ENCODE measurements around the gene XIRP1.
A peak's percentile ranks its signal among the peaks of the same experiment; 100 is the strongest.
"Not testable (repeated sequence)": the region's sequence is repeated elsewhere in the genome, so short reads cannot be mapped to it uniquely, and the experiment has no call there.

XIRP1 gene

DNA sequence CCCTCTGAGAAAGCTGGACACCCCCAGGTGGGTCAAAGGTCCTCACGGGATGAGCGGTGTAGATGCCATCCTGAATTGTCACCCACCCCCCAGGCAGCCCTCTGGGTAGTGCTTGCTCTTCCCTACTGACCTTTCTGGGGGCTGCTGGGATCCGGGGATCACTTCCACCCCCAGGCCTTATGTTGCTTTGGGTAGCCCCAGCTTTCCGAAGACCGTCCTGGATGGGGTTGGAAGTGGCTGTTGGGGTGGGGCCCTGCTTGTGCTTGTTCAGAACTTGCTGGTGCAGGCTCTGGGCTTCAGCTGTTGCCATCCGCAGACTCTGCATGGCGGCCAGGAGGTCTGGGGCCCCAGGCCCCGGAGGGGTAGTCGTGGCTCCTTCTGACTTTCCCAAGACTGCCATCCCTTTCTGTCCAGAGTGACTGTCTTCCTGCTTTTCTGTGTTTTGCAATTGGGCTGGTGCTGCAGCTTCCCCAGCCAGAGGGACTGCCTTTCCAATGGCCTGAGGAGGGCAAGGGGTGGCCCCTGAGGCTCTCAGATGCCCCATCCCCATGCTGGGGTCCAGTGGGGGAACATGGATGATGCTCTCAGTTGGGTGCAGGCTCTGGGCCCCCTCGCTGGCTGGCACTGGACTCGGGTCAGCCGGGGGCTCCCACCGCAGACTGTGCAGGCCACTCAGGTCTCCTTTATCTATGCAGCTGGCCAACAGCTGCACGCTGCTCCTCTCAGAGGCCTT is 6.3 kb downstream of the XIRP1 start:
- no peak for DNase-seq

DNA sequence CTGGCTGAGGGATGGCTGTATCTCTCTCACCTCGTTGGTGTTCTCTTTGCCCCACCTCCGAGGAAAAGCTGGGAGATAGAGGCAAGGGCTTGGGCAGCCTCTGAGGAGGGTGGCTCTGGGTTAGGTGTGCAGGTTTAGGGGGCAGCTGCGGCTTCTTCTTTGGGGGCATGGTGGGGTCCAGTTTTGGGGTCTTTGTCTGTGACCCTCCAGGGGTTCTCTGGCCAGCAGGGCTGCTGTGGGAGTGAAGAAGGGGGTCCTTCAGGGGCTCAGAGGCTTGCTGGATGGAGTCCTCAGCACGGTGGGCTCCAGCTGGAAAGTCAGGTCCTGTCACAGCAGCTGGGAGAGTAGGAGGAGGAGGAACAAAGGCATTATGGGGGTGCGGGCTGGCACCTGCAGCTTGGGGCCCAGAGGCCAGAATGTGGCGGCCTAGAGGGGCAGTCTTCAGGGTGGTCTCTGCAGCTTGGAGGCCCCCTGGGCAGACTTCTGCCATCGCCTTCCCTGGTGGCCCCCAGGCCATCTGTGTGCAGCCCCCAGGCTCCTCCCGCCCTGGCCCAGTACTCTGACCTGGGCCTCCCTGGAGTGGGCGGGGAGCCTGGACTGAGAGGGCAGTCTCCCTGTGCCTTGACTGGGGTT is 7.0 kb downstream of the XIRP1 start:
- no peak for DNase-seq

- DNase-seq, result no peak
Observed at GRCh38 chr3:39184968-39185285, 7.5 kb downstream of the XIRP1 start.

GRCh38 chr3:39184081-39184967 is 8.1 kb downstream of the XIRP1 start:
- no peak for DNase-seq

DNA sequence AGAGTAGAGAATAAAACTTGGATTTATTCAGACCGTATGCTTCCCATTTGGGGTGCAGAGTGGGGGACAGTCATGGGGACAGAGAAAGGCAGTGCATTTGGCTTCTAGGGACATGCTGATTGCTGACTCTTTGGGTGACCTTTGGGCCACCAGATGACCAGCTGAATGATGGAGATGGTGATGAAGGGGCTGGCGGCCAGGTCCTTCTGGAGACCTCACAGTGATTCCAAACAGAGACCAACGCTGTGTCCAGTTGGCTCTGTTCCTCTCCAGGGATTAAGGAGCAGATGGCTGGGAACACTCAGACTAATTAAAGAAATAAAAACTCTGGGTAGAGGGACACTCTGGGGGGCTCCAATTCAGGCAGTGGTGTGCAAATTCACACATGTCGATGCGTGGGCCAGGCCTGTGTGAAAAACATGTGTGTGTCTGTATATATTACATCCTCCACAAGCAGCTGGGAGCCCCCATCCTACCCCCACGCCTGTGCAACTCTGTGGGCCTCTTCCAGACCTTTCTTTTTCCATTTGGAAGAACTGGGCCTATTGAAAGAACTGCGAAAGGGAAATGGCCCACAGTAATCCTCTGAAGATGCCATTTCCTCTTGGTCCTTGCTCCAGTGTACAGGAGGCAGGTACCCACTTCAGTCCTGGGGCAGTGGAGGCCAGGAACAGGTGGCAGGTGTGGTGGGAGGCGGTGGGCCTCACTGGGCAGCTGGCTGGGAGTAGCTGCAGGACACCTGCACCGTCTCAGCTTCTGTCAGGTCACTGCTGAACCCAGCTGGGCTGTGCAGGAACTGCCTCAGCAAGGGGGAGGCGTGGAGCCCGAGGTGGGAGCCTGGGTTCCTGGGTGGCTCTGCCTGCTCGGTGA is 8.9 kb downstream of the XIRP1 start:
- no peak for DNase-seq

DNA sequence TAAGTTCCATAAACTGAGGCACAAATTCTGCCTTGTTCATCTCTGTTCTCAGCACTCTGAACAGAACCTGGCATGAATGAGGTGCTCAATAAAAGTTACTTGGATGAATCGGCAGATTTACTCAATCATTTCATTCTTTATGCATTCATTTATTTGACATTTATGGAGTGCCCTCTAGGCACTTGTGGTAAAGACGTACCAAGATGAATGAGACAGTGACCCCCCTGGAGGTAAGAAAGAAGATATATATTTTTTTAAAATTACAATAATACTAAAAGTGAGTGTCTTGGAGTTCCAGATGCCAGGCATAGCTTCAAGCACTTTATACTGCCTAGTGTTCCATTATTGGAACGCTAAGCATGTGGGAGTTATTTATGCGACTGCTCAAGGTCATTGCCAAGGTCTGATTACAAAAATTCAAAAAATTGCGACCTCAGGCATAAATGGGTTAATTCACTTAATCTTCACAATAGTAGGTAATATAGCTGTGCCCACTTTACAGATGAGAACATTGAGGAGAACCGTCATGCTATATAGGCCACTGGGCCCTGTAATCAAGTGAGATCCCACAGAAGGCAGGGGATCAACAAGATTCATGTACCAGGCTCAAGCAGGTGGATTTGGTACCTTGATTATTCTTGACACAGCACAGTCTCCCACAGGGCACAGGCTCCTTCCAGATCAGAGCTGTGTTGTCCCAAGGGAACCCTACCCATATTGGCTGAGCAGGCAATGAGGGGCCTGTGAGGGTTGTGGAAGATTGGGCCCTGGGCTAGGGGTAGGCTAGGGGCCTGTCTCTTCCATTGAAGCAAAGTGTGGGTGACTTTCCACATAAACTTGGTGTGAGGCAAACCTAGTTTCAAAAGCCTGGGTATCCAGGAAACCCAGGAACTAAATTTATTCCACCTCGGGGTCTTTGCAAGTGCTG is 10.7 kb downstream of the XIRP1 start:
- no peak for DNase-seq

GRCh38 chr3:39180546-39181346 is 11.6 kb downstream of the XIRP1 start:
- DNase-seq, result peak; percentile 71

GRCh38 chr3:39180183-39180545 is 12.2 kb downstream of the XIRP1 start:
- no peak for DNase-seq

- no peak for DNase-seq
Observed at GRCh38 chr3:39178553-39178952, 13.8 kb downstream of the XIRP1 start.

DNA sequence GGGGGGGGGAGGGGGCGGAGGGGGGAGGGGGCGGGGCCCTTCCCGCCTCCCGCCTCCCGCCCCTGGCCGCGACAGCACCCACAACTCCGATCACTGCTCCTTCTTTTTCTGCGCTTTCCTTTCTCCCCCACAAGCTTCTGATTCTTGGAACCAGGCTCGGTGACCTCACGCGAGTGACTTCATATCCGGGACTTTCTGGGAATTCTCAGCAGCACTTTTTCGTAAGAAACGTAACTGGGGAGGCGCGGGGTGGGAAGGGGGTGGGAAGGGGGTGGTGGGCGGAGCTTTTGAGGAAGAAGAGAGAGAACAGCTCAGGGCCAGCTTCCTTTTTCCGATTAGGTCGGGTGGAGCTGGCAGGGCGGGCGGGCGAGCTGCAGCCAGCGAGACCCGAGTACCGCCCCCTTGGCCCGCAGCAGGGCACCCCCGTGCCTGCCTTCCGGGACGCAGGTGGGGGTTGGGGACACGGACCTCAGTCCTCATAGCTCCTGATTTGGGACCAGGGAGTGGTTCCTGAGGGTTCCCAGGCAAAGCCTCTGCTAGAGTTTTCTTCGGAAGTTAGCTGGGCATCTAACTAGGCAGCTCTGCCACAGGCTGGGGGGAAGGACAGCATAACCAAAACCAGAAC is 14.6 kb downstream of the XIRP1 start:
- peak; percentile 25 for DNase-seq

GRCh38 chr3:39176025-39176714 is 16.2 kb downstream of the XIRP1 start:
- no peak for DNase-seq

DNA sequence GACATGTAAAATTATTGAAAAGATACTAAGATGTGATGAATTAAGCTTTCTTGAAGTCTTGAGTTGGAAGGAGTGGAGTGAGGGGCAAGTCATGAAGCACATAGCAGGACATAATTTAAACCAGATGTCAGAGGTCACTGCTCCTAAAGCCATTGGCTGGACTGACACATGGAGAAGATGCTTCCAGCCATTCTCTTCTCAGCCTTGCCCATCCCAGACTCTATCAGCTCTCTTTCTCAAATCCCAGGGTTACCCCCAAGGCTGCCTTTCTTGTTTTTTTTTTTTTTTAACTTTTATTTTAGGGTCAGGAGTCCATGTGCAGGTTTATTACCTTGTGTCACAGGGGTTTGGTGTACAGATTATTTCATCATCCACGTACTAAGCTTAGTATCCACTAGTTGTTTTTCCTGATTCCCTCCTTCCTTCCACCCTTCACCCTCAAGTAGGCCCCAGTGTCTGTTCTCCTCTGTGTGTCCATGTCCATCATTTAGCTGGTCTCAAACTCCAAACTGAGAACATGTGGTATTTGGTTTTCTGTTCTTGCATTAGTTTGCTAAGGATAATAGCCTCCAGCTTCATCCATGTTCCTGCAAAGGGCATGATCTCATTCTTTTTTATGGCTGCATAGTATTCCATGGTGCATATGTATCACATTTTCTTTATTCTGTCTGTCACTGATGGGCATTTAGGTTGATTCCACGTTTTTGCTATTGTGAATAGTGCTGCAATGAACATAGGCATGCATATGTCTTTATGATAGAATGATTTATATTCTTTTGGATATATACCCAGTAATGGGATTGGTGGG is 18.9 kb downstream of the XIRP1 start:
- no peak for DNase-seq

DNA sequence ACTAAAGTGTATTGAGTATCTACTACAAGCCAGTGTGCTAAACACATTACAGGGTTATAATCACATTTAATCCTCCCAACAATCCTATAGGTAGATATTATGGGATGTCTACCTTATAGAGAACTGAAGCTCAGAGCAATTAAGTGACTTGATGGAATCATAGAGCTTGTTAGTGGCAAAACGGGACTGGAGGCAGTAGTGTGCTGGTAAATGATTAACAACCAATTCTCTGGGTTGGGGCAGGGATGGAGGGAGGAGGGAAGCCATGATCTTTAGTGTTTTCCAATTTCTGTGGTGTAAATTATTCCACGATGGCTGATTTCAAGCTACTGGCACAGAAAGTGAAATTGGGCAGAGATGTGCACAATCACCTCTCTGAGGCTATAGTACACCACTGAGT is 20.5 kb downstream of the XIRP1 start:
- DNase-seq, result no peak

DNA sequence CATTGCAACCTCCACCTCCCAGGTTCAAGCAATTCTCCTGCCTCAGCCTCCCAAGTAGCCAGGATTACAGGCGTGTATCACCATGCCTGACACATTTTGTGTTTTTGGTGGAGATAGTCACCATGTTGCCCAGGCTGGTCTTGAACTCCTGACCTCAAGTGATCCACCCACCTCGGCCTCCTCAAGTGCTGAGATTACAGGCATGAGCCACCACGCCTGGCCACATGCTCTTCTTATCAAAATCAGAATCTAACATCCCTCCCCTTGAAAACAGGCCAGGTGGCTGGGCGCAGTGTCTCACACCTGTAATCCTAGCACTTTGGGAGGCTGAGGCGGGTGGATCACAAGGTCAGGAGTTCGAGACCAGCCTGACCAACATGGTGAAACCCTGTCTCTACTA is 21.5 kb downstream of the XIRP1 start:
- not testable (repeated sequence) for DNase-seq

DNA sequence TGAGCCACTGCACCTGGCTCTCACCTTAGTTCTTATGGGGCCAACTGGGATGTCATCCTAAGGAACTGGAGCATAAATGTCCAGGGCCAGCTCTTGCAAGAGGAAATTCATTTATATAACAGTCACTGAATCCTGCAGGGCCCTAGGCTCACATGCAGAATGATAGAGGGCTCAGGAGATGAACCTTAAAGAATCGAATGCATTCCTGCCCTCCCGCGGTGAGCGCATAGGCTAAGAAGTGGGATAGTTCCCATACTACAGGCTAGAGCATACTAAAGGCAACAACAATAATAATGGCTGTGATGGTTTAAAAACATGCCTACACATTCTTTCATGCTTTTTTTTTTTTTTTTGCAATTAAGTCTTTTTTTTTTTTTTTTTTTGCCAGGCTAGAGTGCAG is 21.9 kb downstream of the XIRP1 start:
- no peak for DNase-seq

DNA sequence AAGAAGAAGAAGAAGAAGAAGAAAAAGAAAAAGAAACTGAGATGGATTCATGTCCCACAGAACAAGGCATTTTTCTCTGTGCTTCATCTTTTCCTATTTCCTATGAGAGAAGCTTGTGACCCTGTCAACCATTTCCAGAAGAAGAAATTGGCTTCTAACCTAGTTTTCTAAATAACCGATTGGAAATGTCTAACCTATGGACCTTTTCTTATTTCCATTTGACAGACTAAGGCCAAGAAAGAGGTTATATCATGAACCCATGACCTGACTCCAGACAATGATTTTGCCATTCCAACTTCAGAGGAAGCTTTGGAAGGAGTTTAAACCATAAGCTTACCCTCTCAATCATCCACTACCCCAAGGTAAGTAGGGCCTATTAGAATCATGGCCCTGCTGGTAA is 22.7 kb downstream of the XIRP1 start:
- no peak for DNase-seq

DNA sequence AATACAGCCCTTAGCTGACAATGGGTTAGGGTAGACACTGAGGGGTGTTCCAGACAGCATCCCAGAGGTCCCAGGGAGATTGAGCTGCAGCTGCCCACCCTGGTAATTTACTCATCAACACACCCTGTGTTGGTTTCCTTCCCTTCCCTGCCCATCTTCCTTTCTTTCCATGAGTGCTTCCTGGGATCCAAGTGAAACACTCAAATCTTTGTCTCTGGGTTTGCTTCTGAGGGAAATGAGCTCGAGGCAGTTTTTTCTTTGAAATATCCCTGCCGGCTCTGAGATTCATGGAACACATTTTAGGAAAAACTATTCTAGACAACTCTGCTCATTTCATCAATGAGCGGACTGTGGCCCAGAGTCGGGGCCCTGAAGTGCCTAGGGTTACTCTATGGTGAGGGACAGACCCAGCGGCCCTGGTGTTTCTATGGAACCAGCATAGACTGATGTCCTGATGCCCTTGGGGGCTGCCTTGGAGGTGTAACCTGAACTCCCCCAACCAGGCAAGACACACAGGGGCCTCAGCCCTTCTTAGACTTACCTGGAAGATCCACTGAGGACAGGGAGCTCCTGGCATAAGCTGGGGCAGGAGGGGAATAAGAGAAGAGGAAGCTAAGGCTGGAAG is 24.1 kb downstream of the XIRP1 start:
- DNase-seq, result no peak

DNA sequence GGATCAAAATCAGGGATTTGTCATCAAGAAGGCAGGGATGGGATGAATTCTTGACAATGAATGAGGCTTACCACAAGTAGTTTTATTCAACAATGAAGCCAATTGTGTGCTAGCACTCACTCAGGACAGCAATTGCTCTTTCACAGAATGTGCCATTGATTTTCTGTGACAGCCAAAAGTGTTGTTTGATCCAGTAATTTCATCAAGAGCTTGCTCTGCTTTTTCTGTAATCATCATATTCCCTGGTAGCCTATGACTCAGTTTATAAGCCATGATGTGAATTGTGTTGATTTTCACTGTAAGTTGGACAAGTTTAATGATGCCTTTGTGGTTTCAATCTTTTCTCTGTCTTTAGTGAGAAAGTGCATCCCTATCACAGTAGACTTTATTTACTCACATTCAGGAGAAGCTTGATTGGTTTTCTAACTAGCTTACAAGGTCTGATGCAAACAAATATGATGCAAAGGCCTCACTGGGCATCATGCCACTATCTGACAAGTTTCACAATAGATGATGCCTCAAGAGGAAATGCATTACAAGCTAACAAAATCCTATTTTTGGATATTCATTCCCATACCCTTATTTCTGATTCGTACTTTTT is 25.4 kb downstream of the XIRP1 start:
- no peak for DNase-seq
